ENCODE data around the gene ZNF677. TPM values are rescaled to one million over a fixed set of nuclear protein-coding genes. Genes with fewer than 3 reads are reported as not detected.

Gene ZNF677
- total and polyA plus RNA-seq, 2 donors (not counting 3 experiments of a cell fraction or from before 2014, with no cell fraction given): 13.4 to 21.0 TPM

DNA sequence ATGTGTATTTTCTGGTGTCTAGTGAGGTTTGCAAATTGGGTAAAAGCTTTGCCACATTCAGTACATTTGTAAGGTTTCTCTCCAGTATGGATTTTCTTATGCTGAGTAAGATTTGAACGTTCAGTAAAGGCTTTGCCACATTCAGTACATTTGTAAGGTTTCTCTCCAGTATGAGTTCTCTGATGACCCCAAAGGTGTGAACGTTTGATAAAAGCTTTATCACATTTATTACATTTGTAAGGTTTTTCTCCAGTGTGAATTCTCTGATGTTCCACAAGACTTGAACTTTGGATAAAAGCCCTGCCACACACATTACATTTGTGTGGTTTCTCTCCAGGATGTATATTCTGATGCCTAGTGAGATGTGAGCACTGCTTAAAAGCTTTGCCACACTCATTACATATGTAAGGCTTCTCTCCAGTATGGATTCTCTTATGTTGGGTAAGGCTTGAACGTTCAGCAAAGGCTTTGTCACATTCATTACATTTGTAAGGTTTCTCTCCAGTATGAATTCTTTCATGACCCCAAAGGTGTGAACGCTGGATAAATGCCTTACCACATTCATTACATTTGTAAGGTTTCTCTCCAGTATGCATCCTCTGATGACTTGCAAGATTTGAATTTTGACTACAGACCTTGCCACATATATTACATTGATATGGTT lies 17.4 kb downstream of the ZNF677 start:
- Histone ChIP-seq H3K9ac (replicated peaks; ENCODE audit: extremely low read depth, insufficient read depth, low read length) (no peak overlapping the region), H3K9me3 (replicated peaks; ENCODE audit: control insufficient read depth, insufficient read depth, low read length) (peaks cover 14% of the 10 kb centered on the region), H3K27ac (ENCODE audit: insufficient read depth, low read depth, low read length) (no peak overlapping the region), H3K9me1 (replicated peaks; ENCODE audit: control insufficient read depth, extremely low read depth, insufficient read depth, low read length) (no peaks in the 10 kb centered on the region), H3K4me1 (ENCODE audit: control insufficient read depth, extremely low read depth, insufficient read depth, low read length) (no peaks in the 10 kb centered on the region), H3K4me3 (replicated peaks in 1 of 3; ENCODE audit: insufficient read depth in 1 of 3, low read depth in 1 of 3, low read length in 3 of 3) (no peak overlapping the region), H4K20me1 (replicated peaks; ENCODE audit: control insufficient read depth, extremely low read depth, insufficient read depth, low read length) (no peaks in the 10 kb centered on the region), H2AFZ (ENCODE audit: low read depth, low read length) (no peak overlapping the region), H3K36me3 (ENCODE audit: control insufficient read depth in 2 of 2, extremely low read depth in 1 of 2, insufficient read depth in 2 of 2, low read length in 2 of 2) (peaks cover 0 to 6% of the 10 kb centered on the region in 2 experiments), H3K4me2 (ENCODE audit: insufficient read depth, low read length) (no peak overlapping the region), H3K79me2 (ENCODE audit: control insufficient read depth, insufficient read depth, low read length) (no peaks in the 10 kb centered on the region), H3K27me3 (ENCODE audit: control insufficient read depth in 2 of 2, insufficient read depth in 2 of 2, low read length in 2 of 2) (no peaks in the 10 kb centered on the region)
- no peak for DNase-seq (ENCODE audit: low read depth, low spot score)
- TF ChIP-seq GATA2 (IDR thresholded peaks at IDR 0.05; ENCODE audit: insufficient read depth, insufficient read length, low read depth, low read length) (no peak), POLR2A (IDR thresholded peaks at IDR 0.05; ENCODE audit: low read depth, low read length) (no peak), POLR2AphosphoS5 (IDR thresholded peaks at IDR 0.05; ENCODE audit: insufficient read depth, low read depth, low read length) (no peak), JUN (IDR thresholded peaks at IDR 0.05; ENCODE audit: borderline replicate concordance, insufficient read depth, insufficient read length, low read depth) (no peak), FOS (IDR thresholded peaks at IDR 0.05; ENCODE audit: borderline replicate concordance, insufficient read depth, low read length) (no peak), EZH2 (IDR thresholded peaks at IDR 0.05; ENCODE audit: borderline replicate concordance, low read depth, low read length, severe bottlenecking) (no peak), MYC (IDR thresholded peaks at IDR 0.05; ENCODE audit: low read depth, low read length) (no peak)
- TF ChIP-seq, protein P1, sequence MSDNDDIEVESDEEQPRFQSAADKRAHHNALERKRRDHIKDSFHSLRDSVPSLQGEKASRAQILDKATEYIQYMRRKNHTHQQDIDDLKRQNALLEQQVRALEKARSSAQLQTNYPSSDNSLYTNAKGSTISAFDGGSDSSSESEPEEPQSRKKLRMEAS (IDR thresholded peaks at IDR 0.05; ENCODE audit: insufficient read depth, insufficient read length): no peak
- TF ChIP-seq, protein P2, sequence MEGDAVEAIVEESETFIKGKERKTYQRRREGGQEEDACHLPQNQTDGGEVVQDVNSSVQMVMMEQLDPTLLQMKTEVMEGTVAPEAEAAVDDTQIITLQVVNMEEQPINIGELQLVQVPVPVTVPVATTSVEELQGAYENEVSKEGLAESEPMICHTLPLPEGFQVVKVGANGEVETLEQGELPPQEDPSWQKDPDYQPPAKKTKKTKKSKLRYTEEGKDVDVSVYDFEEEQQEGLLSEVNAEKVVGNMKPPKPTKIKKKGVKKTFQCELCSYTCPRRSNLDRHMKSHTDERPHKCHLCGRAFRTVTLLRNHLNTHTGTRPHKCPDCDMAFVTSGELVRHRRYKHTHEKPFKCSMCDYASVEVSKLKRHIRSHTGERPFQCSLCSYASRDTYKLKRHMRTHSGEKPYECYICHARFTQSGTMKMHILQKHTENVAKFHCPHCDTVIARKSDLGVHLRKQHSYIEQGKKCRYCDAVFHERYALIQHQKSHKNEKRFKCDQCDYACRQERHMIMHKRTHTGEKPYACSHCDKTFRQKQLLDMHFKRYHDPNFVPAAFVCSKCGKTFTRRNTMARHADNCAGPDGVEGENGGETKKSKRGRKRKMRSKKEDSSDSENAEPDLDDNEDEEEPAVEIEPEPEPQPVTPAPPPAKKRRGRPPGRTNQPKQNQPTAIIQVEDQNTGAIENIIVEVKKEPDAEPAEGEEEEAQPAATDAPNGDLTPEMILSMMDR (IDR thresholded peaks at IDR 0.05; ENCODE audit: extremely low read depth in 1 of 2, insufficient read depth in 1 of 2, low read depth in 1 of 2, low read length in 2 of 2): no peak
- ChIA-PET POLR2A (no interaction called here), CTCF (no interaction called here)
- BruUV-seq (replicated peaks): no TSS peak
- dilution Hi-C loops (cut with MboI; ENCODE audit: extremely low pct_ligation_motif_present, low sequenced_read_pairs) (no loop called here), intact Hi-C loops (cut with micrococcal nuclease) (no loop called here)
- FAIRE-seq: no peak

Data from endothelial cell of umbilical vein (primary cell).